GM19043 (cell line): ENCODE results near the gene GRIN2C.
A peak's percentile ranks its signal among the peaks of the same experiment; 100 is the strongest.
"Not testable (repeated sequence)": the region's sequence is repeated elsewhere in the genome, so short reads cannot be mapped to it uniquely, and the experiment has no call there.

ENCODE experiments used
- ATAC-seq: cut with Tn5 transposase; IDR thresholded peaks from one replicate; pipeline ENCODE4 v1.9.1; 2021; ENCODE audit warnings: low read depth; ENCODE audit not compliant: unreplicated experiment

Gene GRIN2C

GRCh38 chr17:74881073-74881472 is 21.4 kb upstream of the GRIN2C start:
- no peak for ATAC-seq

DNA sequence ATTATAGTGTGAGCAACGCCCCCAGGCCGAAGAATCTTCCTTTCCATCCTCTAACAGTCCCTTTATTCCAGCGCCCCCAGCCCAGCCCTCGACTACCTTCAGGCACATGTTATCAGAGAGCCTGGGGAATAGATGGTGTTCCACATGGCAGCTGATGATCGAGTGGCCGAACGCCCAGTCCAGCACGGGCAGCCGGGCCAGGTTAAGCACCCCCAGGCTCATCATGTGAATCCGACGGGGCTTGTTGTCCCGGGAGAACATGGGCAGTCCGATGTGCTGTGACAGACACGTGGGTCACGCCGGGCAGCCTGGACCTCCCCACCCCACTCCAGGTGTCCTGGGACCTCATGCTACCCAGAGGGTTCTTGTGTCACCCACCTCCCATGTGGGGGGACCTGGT is 19.6 kb upstream of the GRIN2C start:
- no peak for ATAC-seq

- no peak for ATAC-seq
Observed at GRCh38 chr17:74878658-74879057, 19.0 kb upstream of the GRIN2C start.

- ATAC-seq = no peak
Observed at GRCh38 chr17:74877592-74878548, 18.2 kb upstream of the GRIN2C start.

DNA sequence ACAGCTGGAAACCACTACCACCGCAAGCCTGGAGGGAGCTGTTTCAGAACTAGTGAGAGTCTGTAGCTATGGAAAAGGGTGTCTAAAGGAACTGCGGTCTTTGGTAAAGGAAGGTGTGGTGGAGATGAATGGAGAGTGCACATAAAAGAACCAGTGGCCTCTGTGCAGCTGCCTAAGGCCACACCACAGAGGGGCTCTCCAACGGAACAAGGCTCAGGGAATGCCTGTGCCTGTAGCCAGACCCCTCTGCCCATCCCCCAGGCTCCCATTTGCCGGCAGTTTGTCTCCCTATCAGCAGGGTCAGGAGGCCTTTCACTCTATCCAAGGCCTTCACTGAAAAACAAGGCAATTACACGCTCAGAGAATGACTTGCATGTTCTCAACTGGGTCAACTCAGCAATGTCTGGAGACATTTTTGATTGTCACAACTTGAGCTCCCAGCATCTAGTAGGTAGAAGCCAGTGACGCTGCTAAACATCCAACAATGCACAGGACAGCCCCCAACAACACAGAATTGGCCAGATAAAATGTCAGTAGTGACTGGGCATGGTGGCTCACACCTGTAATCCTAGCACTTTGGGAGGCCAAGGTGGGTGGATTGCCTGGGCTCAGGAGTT is 16.4 kb upstream of the GRIN2C start:
- ATAC-seq = no peak

- no peak for ATAC-seq
Observed at GRCh38 chr17:74875155-74875976, 15.7 kb upstream of the GRIN2C start.

DNA sequence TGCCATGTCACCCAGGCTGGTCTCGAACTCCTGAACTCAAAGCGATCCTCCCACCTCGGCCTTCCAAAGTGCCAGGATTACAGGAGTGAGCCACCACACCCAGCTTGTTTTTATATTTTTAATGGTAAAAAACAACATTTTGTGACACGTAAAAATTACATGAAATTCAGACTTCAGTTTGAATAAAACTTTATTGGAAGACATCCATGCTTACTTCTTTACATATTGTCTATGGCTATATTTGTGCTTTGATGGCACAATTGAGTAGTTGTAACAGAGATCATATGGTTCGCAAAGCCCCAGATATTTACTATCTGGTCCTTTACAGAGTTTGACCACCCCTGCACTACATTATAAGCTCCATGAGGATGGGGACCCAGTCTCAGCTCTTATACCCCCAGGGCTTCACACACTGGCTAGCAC is 14.9 kb upstream of the GRIN2C start:
- no peak for ATAC-seq

DNA sequence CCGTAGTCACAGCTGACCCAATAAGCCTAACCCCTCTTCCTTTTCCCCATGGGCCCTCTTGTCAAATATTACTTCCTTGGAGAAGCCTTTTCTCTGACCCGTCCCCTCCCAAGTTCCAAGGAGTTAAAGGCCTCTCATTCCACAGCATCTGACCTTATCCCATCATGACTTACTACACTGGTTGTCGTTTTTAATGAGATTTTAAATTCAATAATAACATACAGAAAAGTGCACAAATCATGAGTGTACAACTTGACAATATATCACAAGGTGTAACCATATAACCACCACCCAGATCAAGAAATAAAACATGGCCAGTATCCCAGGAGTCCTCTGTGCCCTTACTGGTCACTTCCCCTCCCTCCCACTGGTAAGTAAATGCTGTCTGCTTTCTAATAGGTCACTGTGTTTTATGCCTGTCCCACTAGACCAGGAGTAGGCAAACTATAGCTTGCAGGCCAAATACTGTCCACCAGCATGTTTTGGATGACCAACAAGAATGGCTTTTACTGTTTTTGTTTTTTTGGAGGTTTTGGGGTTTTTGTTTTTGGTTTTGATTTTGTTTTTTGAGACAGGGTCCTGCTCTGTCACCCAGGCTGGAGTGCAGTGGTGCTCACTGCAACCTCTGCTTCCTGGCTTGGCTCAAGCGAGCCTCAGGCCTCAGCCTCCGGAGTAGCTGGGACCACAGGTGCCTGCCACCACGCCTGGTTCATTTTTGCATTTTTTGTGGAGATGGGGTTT is 14.4 kb upstream of the GRIN2C start:
- no peak for ATAC-seq

- ATAC-seq = peak; percentile 90
Observed at GRCh38 chr17:74873037-74873873, 13.6 kb upstream of the GRIN2C start.

- peak; percentile 19 for ATAC-seq
Observed at GRCh38 chr17:74872313-74873036, 12.8 kb upstream of the GRIN2C start, which contains the start of gene FDXR. Gene FDXR, minus strand, starts transcription at chr17:74872994. Its CDS starts 50 bp downstream, at chr17:74872944.

- no peak for ATAC-seq
Observed at GRCh38 chr17:74871356-74872076, 11.8 kb upstream of the GRIN2C start.

DNA sequence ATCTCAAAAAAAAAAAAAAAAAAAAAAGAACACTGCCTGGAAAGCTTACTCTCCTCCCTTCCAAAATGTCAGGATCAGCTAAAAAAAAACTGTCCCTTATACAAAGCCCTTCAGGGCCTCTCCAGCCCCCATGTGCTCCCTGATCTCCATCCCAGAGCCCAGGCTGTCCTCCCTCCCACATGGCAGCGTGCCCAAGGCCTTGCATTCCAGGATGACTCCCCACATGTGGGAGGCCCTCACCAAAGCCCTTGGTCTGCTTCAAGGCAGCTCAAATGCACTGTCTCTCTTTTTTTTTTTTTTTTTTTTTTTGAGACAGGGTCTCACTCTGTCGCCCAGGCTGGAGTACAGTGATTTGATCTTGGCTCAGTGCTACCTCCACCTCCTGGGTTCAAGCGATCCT is 10.8 kb upstream of the GRIN2C start:
- no peak for ATAC-seq

- ATAC-seq = not testable (repeated sequence)
Observed at GRCh38 chr17:74870028-74870427, 10.3 kb upstream of the GRIN2C start.

DNA sequence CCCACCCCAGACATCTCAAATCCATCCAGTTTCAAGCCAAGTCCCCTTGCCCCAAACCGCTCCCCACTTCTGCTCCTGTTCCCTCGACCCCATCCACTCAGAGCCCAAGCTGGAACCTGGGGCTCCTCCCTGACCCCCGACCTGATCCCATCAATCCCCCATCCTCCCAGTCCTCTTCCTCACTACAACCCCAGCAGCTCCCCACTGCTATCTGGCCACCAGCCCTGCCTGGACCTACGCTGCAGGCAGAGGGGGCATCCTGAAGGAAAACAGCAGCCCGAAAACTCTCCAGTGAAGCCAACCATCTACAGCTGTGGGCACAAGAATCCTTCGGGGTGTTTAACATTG is 9.2 kb upstream of the GRIN2C start:
- ATAC-seq = no peak

GRCh38 chr17:74868251-74868907 is 8.7 kb upstream of the GRIN2C start:
- no peak for ATAC-seq

- no peak for ATAC-seq
Observed at GRCh38 chr17:74866198-74866835, 6.6 kb upstream of the GRIN2C start.

- ATAC-seq = no peak
Observed at GRCh38 chr17:74865504-74866197, 6.0 kb upstream of the GRIN2C start.
